Activated gamma-delta T cell treated with Interleukin-2 at 50 U/mL for 16 hours (primary cell): Measurements from ENCODE around the gene ARL6IP4.

Experiments used
- DNase-seq: peaks from one replicate; pipeline ENCODE4 v3.0.0-alpha.2; 2020

The ARL6IP4 gene

DNA sequence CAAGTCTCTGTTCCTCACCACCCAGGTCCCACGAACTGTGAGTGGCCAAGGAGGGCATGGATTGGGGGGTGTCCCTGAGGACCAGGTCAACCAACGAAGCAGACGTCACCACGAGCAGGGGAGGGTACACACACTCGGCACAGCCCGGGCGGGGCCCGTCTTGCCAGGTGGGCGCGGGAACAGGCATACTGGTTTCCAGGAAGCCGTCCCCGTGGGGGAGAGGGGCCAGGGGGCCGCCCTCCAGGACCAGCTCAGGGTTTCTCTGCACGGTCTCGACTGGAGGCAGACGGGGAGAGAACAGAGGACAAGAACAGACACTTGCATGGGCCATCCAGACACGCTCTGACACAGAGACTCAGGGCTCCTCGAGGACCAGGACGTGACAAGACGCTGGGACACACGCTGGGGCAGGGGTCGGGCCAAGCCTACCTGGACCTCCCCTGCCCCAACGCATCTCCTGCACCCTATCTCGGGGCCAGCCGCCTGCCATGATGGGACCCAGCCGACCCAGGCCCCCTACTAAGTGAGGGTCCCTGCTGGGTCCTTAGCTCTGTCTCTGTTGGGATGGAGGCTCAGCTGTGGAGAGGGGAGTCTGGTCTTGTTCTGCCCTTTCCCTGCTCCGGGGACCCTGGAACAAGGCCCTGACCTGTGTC is 11.3 kb downstream of the ARL6IP4 start:
- DNase-seq, result no peak

DNA sequence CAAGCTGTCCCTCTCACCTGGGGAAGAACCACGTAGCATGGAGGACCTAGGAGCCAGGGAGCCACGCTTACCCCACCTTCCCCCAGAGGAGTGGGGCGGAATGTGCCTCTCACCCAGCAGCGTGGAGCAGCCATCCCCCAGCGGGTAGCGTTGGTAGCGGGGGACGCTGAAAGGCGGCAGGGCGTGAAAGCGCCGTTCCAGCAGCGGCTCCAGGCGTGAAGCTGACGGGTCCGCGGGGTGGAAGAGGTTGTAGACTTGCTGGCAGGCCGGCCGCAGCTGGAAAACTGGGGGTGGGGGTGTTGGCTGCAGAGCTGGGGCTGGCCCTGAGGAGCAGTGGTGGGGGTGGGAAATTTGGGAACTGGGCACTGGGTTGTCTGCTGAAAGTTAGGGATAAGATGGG is 11.9 kb downstream of the ARL6IP4 start:
- no peak for DNase-seq

DNA sequence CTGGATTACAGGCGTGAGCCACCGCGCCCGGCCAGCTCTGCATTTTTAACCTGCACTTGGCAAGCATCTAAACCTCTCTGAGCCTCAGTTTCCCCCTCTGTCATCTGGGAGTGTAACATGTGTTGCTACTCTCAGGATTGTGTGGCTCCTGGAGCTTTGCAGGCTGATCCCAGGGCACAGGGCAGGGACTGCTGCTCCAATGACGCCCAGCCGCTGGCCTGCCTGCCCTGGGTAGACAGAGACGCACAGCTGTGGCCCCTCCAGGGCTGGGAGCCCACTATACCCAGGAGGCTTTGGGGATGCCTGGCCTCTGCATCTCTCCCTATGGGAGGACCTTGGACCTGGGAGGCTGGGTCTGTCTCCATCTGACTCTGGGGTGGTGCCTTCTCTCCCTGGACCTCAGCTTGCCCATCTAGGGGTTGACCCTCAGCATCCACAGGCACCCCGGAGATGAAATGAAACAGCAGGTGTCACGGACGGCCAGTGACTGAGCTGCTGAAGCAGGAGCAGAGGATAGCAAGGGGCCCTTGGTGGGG is 13.7 kb downstream of the ARL6IP4 start:
- no peak for DNase-seq

DNA sequence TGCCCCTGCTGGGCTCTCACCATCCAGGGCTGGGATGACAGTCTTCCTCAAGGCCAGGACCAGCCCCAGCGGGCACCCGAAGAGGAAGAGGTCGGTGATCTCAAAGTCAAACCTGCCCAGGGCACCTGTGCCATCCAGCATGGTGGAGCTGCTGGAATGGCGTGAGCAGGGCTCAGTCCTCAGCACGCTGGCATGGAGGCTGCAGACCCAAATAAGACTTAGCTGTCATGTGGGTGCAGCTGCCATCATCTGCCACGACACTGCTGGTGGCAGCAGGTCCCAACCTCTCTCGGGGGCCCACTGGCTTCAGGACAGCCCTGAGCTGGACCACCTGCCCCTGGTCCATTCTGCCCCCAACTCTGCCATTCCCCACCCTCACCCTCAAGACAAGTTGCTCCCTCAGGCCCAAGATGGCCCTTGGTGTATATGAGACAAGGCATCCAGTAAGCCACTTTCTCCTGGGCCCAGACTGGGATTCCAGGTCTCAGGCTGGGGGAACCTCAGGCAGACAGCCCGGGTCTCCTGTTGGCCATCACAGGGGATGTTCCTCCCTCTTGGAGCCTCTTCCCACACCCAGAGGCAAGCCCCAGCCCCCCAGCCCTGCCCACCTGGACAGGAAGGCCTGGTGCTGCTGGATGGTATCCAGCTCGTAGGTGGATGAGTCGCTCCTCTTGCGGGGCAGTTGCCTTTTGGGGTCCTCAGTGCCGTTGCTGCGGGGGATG is 14.5 kb downstream of the ARL6IP4 start:
- DNase-seq, result no peak

DNA sequence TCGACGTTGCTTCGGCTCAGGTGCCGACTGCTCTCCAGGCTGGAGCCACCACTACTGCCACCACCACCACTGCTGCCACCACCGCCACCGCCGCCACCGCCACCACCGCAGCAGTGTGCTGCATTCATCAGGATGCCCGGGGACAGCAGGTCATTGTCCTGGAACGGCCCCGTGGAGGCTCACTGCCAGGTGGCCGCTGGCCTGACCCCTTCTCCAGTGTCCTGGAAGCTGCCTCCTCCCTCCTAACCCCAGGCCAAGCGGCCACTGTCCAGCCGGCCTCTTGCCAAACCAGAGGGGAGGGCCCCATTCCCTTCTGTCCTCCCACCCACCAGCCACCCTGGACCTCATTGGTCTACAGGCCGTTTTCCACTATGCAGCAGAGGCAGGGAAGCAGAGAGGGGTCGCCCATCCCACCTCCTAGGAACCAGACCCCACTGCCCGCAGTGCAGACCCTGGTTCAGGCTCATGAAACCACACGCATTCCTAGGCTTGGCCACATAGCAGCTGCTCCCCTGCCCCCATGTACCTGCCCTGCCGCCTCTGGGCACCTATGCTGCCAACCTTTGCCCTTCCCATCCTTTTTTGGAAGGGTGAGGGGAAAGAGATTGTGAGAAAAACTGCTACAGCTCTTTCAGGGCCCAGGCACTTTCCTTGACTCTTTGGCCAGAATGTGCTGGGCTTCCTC is 15.2 kb downstream of the ARL6IP4 start:
- DNase-seq, result no peak

DNA sequence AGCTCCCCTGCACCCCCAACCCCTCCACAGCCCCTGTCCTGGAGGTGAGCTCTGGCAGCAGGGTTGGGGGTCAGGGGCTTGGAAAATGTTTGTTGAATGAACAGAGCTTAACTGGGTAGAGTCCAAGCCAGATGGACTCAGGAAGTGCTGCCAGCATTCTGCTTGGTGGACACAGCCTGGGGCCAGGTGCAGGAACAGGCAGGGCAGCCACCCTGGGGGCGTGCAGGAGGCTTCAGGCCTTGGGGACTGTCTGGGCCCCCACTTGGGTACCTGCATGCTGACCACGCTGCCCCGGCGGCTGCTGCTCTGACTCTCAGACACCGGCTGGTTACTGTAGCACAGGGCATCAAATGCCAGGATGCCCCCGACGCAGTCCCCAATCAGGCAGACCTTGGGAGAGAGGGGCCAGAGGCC is 15.7 kb downstream of the ARL6IP4 start:
- DNase-seq, result no peak

DNA sequence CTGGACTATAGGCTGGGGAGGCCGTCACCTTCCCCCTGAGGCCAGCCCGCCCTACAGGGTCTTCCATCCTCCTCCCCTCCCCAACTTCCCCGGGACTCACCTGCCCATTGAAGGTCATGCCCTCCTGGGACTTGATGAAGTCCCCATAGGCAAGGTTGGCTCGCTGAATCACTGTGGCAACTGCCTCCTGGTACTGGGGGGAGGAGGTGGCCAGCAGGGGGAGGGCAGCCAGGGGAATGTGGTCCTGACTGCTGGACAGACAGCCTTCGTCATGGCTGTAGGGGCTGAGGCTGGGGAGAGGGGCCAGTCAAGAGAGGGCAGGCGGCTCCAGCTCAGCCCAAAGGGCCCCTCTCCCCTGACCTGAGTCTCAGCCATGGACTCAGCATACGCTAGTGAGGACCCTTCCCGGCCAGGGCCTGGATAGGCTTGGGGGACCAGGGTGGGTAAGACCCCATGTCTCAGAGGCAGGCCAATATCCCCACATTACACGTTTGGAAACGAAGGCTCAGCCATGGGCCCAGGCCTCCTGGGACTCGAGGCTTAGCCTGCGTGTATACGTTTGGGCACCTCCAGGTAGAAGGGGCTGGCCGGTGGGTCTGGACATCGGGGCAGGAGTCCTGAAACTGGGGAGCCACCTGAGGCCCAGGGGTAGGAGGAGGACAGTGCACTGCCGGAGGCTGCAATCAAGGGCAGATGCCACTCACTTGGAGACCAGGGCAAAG is 16.3 kb downstream of the ARL6IP4 start:
- DNase-seq, result no peak

DNA sequence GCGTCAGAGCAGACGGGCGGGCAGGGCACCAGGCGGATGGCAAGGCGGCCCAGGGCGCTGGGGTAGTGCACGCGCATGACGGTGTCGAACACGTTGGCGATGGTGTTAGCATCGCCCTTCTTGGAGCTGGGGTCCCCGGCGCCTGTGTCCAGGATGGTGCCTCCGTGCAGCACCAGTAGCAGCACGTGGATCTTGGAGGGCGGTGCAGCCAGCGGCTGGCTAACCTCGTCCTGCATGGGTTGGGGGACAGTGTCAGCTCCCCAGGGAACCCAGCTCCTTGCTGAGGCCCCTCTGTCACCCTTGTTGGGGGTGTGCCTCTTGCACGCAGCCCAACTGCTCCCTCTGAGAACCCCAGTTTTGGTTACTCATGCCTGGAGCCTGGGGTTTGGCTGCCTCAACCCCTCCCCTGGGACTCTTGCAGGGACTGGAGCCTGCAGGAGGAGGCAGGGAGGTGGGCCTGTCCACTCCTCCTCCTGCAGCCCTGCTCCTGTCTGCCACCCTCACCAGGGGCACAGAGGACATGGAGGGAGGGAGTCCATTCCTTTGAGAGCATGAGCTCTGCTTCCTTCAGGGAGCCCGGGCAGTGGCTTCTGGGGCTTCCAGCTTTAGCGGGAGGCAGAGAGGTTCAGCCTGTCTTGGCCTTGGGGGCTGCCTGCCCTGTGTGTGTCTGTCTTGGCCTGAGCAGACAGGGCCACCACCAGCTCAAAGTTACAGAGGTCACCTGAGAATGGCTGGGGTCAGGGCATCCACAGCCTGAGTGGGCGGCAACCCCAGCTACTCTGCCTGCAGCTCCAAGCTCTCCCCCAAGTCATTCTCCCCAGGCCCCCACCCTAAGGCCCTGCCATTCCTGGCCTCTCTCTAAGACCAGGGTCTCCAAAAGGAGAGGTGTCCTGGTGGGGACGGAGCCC is 17.1 kb downstream of the ARL6IP4 start:
- no peak for DNase-seq

DNA sequence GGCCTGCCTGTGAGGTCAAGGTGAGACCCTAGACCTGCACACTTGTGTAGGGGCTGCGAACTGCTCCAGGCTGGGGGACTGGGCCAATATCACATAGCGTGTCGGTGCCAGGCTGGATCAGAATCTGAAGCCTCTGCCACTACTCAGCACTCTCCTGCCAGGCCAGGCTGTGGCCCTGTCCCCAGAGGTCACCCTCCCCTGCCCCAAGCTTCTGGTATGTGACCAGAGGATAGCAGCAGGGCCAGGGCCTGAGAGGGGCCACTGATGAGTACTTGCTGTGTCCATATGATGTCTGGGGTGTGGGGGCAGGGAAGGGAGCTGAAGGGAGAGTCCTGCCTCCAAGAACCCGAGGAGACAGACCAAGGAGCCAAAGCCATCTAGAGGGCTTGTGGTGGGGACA is 17.8 kb downstream of the ARL6IP4 start:
- DNase-seq, result no peak

DNA sequence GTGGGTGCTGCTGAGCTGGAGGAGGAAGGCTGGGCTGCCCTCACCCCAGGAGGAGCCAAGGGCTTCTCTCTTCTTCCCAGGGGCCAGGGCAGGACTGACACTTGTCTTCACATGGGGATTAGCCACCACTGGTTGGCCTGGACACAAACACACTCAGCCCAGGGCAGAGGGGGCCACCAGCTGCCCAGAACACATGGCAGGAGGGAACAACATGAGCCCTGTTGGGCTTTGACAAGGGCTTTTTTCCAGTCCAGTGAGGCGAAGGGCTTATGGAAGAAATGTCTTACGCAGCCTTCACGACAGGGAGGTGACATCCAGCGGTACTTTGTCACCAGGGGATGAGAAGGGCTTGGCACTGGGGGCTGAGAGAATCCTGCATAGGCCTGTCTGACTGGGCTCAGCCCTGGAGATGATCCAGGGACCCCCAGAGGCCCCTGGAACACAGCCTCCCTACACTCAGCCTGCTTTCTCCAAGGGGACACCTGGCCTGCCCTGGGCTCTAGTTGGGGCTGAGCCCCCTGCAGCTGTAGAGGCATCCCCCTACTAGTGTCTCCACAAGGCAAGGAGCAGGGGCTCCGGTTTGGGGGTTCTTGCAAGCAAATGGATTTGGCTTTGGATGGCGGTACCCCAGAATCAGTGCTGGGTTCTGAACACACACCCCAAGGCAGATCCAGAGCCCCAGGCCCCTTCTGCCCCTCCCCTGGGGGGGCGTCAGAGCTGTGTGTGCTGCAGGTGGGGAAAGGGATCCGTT is 18.9 kb downstream of the ARL6IP4 start:
- DNase-seq, result no peak

DNA sequence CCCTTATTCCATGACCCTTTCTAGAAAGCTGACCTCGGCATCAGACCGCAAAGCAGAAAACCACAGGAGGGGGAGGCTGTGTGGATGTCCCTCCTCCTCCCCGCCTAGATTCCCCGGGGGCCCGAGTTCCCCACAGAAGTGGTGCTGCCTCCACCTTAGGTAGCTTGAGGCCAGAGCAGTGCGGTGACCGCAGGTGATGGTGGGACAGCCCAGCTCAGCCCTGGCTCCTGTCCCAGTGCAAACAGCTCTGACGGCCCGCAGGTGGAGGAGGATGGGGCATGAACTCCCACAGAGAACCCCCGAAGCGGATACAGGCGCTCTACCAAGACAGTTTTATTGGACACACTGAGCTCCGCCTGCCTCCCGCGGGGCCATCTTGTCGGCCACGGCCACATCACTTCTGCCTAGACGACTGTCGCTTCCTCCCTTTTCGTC is 19.5 kb downstream of the ARL6IP4 start:
- no peak for DNase-seq

DNA sequence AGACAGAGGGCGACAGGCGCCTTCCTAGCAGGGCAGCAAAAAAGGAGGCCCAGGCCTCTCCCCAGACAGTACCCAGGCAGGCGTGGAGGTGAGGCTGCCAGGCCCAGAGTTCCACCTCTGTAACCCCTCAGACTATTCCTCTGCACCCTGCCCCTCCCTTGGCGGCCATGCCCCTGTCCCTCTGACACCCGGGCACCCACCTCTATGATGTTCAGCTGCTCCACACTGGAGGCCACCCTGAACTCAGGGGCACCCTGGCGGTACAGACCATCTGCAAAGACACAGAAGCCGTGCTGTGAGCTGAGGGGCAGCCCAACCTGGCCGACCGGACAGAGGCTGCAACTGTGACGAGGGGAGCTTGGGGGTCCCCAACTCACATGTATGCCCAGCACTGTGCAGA is 20.1 kb downstream of the ARL6IP4 start:
- DNase-seq, result no peak

DNA sequence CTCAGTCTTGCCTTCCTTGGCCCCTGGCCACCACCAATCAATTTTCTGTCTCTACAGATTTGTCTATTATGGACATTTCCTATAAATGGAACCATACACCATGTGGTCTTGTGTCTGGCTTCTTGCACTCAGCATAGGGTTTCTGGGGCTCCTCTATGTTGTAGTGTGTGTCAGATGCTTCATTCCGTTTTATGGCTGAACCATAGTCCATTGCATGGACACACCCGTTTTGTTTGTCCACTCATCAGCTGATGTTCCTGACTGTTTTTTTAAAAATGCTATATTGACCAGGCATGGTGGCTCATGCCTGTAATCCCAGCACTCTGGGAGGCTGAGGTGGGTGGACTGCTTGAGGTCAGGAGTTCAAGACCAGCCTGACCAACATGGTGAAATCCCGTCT is 21.0 kb downstream of the ARL6IP4 start:
- DNase-seq, result no peak

DNA sequence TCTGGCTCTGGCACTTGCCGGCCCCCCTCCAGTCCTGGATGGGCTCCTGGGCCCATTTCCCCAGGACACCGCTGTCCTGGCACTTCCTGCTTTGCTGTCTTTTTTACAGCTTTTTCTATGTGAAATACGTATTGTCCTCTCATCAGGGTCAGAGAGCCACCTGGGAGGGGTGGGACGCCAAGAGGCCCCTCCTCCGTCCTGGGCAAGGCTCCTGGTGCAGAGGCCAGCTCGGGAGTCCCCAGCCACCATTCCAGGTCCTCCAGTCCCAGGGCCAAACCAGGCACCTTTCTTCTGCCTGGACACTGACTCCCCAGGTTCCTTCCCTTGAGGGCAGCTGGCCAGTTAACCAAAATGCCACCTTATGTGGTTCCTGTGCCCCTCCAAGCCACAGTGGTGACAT is 22.8 kb downstream of the ARL6IP4 start:
- DNase-seq, result no peak

DNA sequence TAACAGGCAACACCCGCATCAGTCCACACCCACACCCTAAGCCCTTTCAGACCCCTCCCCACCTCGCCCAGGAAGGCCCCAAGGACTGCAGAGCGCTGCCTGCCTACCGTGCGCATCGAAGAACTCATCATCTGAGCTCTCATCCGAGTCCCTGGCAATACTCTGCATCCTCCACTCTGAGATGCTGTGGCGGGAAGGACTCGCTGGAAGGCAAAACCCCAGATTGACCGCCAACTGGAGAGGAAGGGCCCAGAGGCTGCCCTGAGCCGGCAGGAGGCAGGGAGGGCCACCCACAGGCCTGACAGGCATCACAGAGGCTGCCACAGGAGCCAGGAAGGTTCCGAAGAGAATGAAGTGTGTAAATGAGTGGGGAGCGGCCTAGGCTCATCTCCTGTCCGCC is 23.8 kb downstream of the ARL6IP4 start:
- no peak for DNase-seq

DNA sequence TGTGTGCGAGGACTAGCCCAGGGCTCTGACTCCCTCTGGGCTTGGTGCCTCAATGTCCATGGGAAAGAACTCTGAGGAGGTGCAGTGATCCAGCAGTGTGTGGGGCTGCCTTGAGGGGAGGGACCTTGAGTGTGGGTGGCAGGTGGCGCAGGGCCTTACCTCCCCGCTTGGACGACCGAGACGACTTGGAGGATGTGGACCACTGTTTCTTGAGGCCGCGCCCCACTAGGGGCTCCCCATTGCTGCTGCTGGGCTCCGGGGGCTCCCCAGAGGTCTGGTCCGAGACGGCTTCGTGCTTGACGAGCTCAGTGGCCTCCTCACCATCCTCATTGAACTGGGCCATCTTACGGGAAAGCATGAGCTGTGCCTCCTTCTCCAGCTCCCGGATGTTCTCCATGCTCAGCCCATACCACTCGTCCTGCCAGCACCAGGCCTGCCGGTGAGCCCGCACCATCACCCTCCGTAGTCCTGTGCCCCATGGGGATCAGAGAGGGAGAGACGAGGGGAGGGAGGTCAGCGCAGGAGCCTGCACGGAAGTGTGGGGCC is 24.7 kb downstream of the ARL6IP4 start:
- DNase-seq, result no peak

DNA sequence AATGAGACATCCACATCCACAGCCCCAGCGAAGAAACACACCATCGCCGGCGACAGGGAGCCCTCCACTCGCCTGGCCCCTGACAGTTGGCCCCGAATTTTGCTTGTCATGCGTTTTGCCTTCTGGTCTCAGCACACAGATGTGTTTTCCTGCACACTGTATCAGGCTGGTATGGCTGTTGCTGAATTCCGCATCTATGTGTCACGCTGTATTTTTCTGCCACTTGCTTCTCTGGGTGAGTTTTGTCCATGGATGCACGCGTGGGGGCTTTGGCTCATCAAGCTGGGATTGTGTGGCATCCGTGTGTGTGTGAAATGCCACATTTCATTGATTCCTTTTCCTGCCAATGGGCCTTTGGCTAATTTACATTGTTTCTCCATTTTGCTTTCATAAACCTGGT is 26.5 kb downstream of the ARL6IP4 start:
- no peak for DNase-seq

DNA sequence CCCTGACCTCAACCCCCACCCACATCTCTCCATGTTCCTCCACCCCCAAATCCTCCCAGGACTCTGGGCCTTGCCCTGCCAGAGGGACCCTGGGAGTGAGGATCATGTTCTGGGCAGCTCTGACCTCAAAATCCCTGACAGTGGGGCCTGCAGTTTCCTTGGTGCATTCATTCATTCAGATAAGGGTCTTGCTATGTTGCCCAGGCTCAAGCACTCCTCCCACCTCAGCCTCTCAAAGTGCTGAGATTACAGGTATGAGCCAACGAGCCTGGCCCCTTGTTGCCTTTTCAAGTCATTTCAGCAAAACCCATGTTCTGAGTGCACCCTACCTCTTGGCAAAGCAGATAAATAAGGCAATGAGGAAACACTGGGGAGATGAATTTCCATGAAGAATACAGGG is 29.6 kb downstream of the ARL6IP4 start:
- DNase-seq, result no peak

DNA sequence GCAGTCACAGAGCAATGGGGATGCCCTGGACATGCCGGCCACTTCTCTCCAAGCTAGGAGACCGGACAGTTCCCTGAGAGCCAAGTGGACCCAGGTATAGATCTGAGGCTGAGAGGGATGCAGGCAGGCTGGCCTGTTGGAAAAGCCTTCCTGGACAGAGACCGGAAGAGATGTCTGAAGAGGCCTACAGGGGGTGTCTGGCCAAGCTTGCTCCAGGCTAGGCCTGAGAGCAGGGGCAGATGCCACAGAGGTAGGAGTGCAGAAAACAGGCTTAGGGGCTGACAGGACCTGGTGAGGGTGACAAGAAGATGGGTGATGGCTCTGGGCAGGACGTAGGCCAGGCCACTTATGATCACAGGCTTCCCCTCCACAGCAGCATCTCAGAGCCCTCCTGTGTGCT is 30.2 kb downstream of the ARL6IP4 start:
- no peak for DNase-seq

DNA sequence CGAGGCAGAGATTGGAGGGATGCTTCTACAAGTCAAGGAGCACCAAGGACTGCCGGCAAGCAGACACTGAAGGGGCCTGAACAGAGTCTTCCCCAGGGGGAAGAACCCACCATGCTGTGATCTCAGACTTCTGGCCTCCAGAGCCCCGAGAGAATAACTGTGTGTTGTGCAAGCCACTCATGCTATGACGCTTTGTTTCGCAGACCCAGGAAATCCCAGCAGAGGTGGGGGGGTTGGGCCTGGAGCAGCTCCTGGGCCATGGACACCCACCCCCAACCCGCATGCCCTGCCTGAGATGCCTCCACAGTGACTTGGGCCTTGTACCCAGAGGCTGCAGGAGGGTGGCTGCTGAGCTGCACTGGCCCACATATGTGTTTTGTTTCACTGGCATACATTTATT is 31.2 kb downstream of the ARL6IP4 start:
- DNase-seq, result no peak
